GM18502 (cell line): ENCODE data around the gene PCNT.
"Not testable (repeated sequence)": the region's sequence is repeated elsewhere in the genome, so short reads cannot be mapped to it uniquely, and the experiment has no call there.

Source experiments
- ATAC-seq: cut with Tn5 transposase; IDR thresholded peaks from one replicate; pipeline ENCODE4 v1.9.1; 2021; ENCODE audit warnings: mild to moderate bottlenecking; ENCODE audit not compliant: unreplicated experiment, poor library complexity

PCNT gene

GRCh38 chr21:46421756-46422555 lies 98.0 kb downstream of the PCNT start:
- ATAC-seq = no peak

- no peak for ATAC-seq
Observed at GRCh38 chr21:46422636-46423241, 98.8 kb downstream of the PCNT start.

- ATAC-seq = no peak
Observed at GRCh38 chr21:46423546-46424038, 99.6 kb downstream of the PCNT start.

GRCh38 chr21:46424039-46424591 lies 100.2 kb downstream of the PCNT start:
- no peak for ATAC-seq

GRCh38 chr21:46424621-46425020 lies 100.7 kb downstream of the PCNT start:
- no peak for ATAC-seq

- ATAC-seq = no peak
Observed at GRCh38 chr21:46425041-46425440, 101.1 kb downstream of the PCNT start.

GRCh38 chr21:46425571-46425970 lies 101.6 kb downstream of the PCNT start:
- ATAC-seq = no peak

- no peak for ATAC-seq
Observed at GRCh38 chr21:46426313-46427046, 102.5 kb downstream of the PCNT start.

- ATAC-seq = no peak
Observed at GRCh38 chr21:46427516-46427915, 103.6 kb downstream of the PCNT start.

GRCh38 chr21:46428286-46428685 lies 104.3 kb downstream of the PCNT start:
- no peak for ATAC-seq

GRCh38 chr21:46428987-46429710 lies 105.2 kb downstream of the PCNT start:
- no peak for ATAC-seq

- ATAC-seq = no peak
Observed at GRCh38 chr21:46429754-46430681, 106.1 kb downstream of the PCNT start.

GRCh38 chr21:46431448-46431847 lies 107.5 kb downstream of the PCNT start:
- no peak for ATAC-seq

- ATAC-seq = no peak
Observed at GRCh38 chr21:46431884-46432488, 108.0 kb downstream of the PCNT start.

GRCh38 chr21:46433116-46433515 lies 109.2 kb downstream of the PCNT start:
- ATAC-seq = not testable (repeated sequence)

GRCh38 chr21:46434322-46434958 lies 110.5 kb downstream of the PCNT start:
- ATAC-seq = no peak

- ATAC-seq = no peak
Observed at GRCh38 chr21:46435786-46436227, 111.9 kb downstream of the PCNT start.

GRCh38 chr21:46436621-46437020 lies 112.7 kb downstream of the PCNT start:
- ATAC-seq = no peak
